ENCODE results near the gene IGLL5. TPM values are rescaled to one million over a fixed set of nuclear protein-coding genes. Genes with fewer than 3 reads are reported as not detected.

IGLL5 gene
- total and polyA plus RNA-seq, 2 donors (not counting 3 experiments of a cell fraction or from before 2014, with no cell fraction given): not detected

DNA sequence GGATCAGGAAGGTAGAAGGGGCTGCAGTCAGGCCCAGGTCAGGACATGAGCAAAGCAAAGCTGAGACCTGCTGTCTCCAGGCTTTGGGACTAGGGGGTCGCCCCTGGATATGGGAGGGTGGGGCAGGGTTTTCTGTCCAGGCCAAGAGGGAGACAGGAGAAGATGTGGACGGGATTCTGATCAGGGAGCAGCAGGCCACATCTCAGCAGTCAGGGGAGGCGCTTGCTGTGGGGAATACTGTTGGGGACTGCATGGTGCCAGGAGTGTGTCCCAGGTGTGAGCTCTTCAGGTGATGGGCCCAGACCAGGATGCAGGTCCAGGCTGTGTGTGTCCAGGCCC lies 29.3 kb downstream of the IGLL5 start:
- no peak overlapping the region for H3K9ac ChIP-seq (replicated peaks; ENCODE audit: extremely low read depth, insufficient read depth, low read length)
- TF ChIP-seq POLR2A (IDR thresholded peaks at IDR 0.05; ENCODE audit: low read depth, low read length) (no peak), POLR2AphosphoS5 (IDR thresholded peaks at IDR 0.05; ENCODE audit: insufficient read depth, low read depth, low read length) (no peak), MYC (IDR thresholded peaks at IDR 0.05; ENCODE audit: low read depth, low read length) (no peak), JUN (IDR thresholded peaks at IDR 0.05; ENCODE audit: borderline replicate concordance, insufficient read depth, insufficient read length, low read depth) (no peak)
- dilution Hi-C loops (cut with MboI; ENCODE audit: extremely low pct_ligation_motif_present, low sequenced_read_pairs): no loop called here
- no peaks in the 10 kb centered on the region for H4K20me1 ChIP-seq (replicated peaks; ENCODE audit: control insufficient read depth, extremely low read depth, insufficient read depth, low read length)
- intact Hi-C loops (cut with micrococcal nuclease): no loop called here
- FAIRE-seq: no peak
- no peak overlapping the region for H3K4me3 ChIP-seq (replicated peaks in 1 of 3; ENCODE audit: insufficient read depth in 1 of 3, low read depth in 1 of 3, low read length in 3 of 3)
- H3K27ac ChIP-seq (ENCODE audit: insufficient read depth, low read depth, low read length): no peak overlapping the region
- H3K79me2 ChIP-seq (ENCODE audit: control insufficient read depth, insufficient read depth, low read length): no peaks in the 10 kb centered on the region
- H3K9me3 ChIP-seq (replicated peaks; ENCODE audit: control insufficient read depth, insufficient read depth, low read length): no peaks in the 10 kb centered on the region
- H3K36me3 ChIP-seq (ENCODE audit: control insufficient read depth in 2 of 2, extremely low read depth in 1 of 2, insufficient read depth in 2 of 2, low read length in 2 of 2): no peaks in the 10 kb centered on the region
- H2AFZ ChIP-seq (ENCODE audit: low read depth, low read length): no peak overlapping the region
- BruUV-seq (replicated peaks): no TSS peak
- ChIA-PET POLR2A (no interaction called here), CTCF (no interaction called here)
- H3K9me1 ChIP-seq (replicated peaks; ENCODE audit: control insufficient read depth, extremely low read depth, insufficient read depth, low read length): no peaks in the 10 kb centered on the region
- no peak overlapping the region for H3K4me2 ChIP-seq (ENCODE audit: insufficient read depth, low read length)
- no peak for DNase-seq (ENCODE audit: low read depth, low spot score)
- no peaks in the 10 kb centered on the region for H3K27me3 ChIP-seq (ENCODE audit: control insufficient read depth in 2 of 2, insufficient read depth in 2 of 2, low read length in 2 of 2)
- no peaks in the 10 kb centered on the region for H3K4me1 ChIP-seq (ENCODE audit: control insufficient read depth, extremely low read depth, insufficient read depth, low read length)

DNA sequence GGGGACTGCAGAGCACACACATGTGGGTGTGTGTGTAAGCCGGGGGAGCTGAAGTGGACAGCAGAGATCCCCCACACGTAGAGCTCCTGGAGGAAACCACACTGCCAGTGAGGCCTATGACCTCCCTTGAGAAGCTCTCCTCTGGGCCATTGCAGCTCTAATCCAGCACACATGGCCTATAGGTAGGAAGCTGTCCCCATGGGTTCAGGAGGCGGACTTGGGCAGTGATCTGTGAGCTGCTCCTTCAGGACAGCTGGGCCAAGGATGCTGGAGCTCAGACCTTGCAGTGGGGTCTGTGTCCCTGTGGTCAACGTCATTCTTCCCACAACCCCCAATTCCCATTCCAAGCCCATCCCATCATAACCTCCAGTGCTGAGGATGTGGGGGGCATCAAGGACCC lies 29.8 kb downstream of the IGLL5 start:
- H3K4me2 ChIP-seq (ENCODE audit: insufficient read depth, low read length): no peak overlapping the region
- FAIRE-seq (no peak), DNase-seq (ENCODE audit: low read depth, low spot score) (no peak)
- TF ChIP-seq EZH2 (IDR thresholded peaks at IDR 0.05; ENCODE audit: borderline replicate concordance, low read depth, low read length, severe bottlenecking): no peak
- no peak for TF ChIP-seq JUN (IDR thresholded peaks at IDR 0.05; ENCODE audit: borderline replicate concordance, insufficient read depth, insufficient read length, low read depth)
- TF ChIP-seq POLR2A (IDR thresholded peaks at IDR 0.05; ENCODE audit: low read depth, low read length): no peak
- no peak for TF ChIP-seq FOS (IDR thresholded peaks at IDR 0.05; ENCODE audit: borderline replicate concordance, insufficient read depth, low read length)
- TF ChIP-seq, protein P1, sequence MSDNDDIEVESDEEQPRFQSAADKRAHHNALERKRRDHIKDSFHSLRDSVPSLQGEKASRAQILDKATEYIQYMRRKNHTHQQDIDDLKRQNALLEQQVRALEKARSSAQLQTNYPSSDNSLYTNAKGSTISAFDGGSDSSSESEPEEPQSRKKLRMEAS (IDR thresholded peaks at IDR 0.05; ENCODE audit: insufficient read depth, insufficient read length): no peak
- TF ChIP-seq, protein P2, sequence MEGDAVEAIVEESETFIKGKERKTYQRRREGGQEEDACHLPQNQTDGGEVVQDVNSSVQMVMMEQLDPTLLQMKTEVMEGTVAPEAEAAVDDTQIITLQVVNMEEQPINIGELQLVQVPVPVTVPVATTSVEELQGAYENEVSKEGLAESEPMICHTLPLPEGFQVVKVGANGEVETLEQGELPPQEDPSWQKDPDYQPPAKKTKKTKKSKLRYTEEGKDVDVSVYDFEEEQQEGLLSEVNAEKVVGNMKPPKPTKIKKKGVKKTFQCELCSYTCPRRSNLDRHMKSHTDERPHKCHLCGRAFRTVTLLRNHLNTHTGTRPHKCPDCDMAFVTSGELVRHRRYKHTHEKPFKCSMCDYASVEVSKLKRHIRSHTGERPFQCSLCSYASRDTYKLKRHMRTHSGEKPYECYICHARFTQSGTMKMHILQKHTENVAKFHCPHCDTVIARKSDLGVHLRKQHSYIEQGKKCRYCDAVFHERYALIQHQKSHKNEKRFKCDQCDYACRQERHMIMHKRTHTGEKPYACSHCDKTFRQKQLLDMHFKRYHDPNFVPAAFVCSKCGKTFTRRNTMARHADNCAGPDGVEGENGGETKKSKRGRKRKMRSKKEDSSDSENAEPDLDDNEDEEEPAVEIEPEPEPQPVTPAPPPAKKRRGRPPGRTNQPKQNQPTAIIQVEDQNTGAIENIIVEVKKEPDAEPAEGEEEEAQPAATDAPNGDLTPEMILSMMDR (IDR thresholded peaks at IDR 0.05; ENCODE audit: extremely low read depth in 1 of 2, insufficient read depth in 1 of 2, low read depth in 1 of 2, low read length in 2 of 2): no peak
- TF ChIP-seq GATA2 (IDR thresholded peaks at IDR 0.05; ENCODE audit: insufficient read depth, insufficient read length, low read depth, low read length): no peak
- TF ChIP-seq MYC (IDR thresholded peaks at IDR 0.05; ENCODE audit: low read depth, low read length): no peak
- no peak for TF ChIP-seq POLR2AphosphoS5 (IDR thresholded peaks at IDR 0.05; ENCODE audit: insufficient read depth, low read depth, low read length)
- no peak overlapping the region for H3K9ac ChIP-seq (replicated peaks; ENCODE audit: extremely low read depth, insufficient read depth, low read length)
- H3K79me2 ChIP-seq (ENCODE audit: control insufficient read depth, insufficient read depth, low read length): no peaks in the 10 kb centered on the region
- no peaks in the 10 kb centered on the region for H3K36me3 ChIP-seq (ENCODE audit: control insufficient read depth in 2 of 2, extremely low read depth in 1 of 2, insufficient read depth in 2 of 2, low read length in 2 of 2)
- H3K4me1 ChIP-seq (ENCODE audit: control insufficient read depth, extremely low read depth, insufficient read depth, low read length): no peaks in the 10 kb centered on the region
- no TSS peak for BruUV-seq (replicated peaks)
- no peak overlapping the region for H3K27ac ChIP-seq (ENCODE audit: insufficient read depth, low read depth, low read length)
- intact Hi-C loops (cut with micrococcal nuclease) (no loop called here), dilution Hi-C loops (cut with MboI; ENCODE audit: extremely low pct_ligation_motif_present, low sequenced_read_pairs) (no loop called here)
- ChIA-PET CTCF (no interaction called here), POLR2A (no interaction called here)
- H3K9me1 ChIP-seq (replicated peaks; ENCODE audit: control insufficient read depth, extremely low read depth, insufficient read depth, low read length): no peaks in the 10 kb centered on the region
- H3K27me3 ChIP-seq (ENCODE audit: control insufficient read depth in 2 of 2, insufficient read depth in 2 of 2, low read length in 2 of 2): no peaks in the 10 kb centered on the region
- no peaks in the 10 kb centered on the region for H3K9me3 ChIP-seq (replicated peaks; ENCODE audit: control insufficient read depth, insufficient read depth, low read length)
- no peak overlapping the region for H3K4me3 ChIP-seq (replicated peaks in 1 of 3; ENCODE audit: insufficient read depth in 1 of 3, low read depth in 1 of 3, low read length in 3 of 3)
- H4K20me1 ChIP-seq (replicated peaks; ENCODE audit: control insufficient read depth, extremely low read depth, insufficient read depth, low read length): no peaks in the 10 kb centered on the region
- H2AFZ ChIP-seq (ENCODE audit: low read depth, low read length): no peak overlapping the region

Data from endothelial cell of umbilical vein (primary cell).